Right cardiac atrium (tissue), 5 donors: ENCODE data around the gene PAAF1. TPM values are rescaled to one million over a fixed set of nuclear protein-coding genes. Genes with fewer than 3 reads are reported as not detected.
"Not testable (repeated sequence)": the region's sequence is repeated elsewhere in the genome, so short reads cannot be mapped to it uniquely, and the experiment has no call there.

Experiments
- ATAC-seq, 2 donors: fragments of 200-7000 bp; cut with Tn5 transposase; one replicate each; pipeline versions ENCODE4 v1.8.0 to v1.9.1; 2020; ENCODE audit warnings: moderate library complexity in 2 of 2, mild to moderate bottlenecking in 1 of 2
- DNase-seq, 3 donors: peaks; one replicate each; pipeline ENCODE4 v3.0.0-alpha.2; 2020
- H3K27ac ChIP-seq: one replicate; pipeline ENCODE4 v1.5.1; 2013; ENCODE audit warnings: mild to moderate bottlenecking, low read length, control low read depth, moderate library complexity
- H3K27me3 ChIP-seq: one replicate; pipeline ENCODE4 v1.6.1; 2013; ENCODE audit not compliant: control insufficient read depth, insufficient read depth
- H3K4me1 ChIP-seq: one replicate; pipeline ENCODE4 v1.6.1; 2013; ENCODE audit warnings: low read length; ENCODE audit not compliant: control insufficient read depth, insufficient read depth
- H3K4me3 ChIP-seq: one replicate; pipeline ENCODE4 v1.5.1; 2013; ENCODE audit warnings: low read length, control low read depth
- H3K9me3 ChIP-seq: one replicate; pipeline ENCODE4 v1.6.1; 2013; ENCODE audit warnings: low read length; ENCODE audit not compliant: control insufficient read depth
- WGBS: extraction: QIAGEN DNeasy Blood & Tissue Kit; methylation state at CpG from one replicate; pipeline ENCODE4 v1.1.7; 2013; 5-methylcytosine and 5-hydroxymethylcytosine counted together
- intact Hi-C, 4 donors: fragments of 100-400 bp; cut with DNase I; formaldehyde crosslinking; loops; one replicate each; pipeline versions ENCODE4 v1.11.0 to v1.14.0; 2022 to 2023
- polyA plus RNA-seq: library from polyadenylated mRNA; stranded (reverse); fragments of 200-250 nt; gene quantifications from one replicate; pipeline ENCODE4 v1.2.3, GENCODE V29; 2013
- total RNA-seq, 4 donors: library from RNA; stranded (reverse); fragmentation: NEBNext Ultra II Directional; extraction: Animal tissue kit (Norgen Biotek cat#: 25700); gene quantifications; one replicate each; pipeline ENCODE4 v1.2.1, GENCODE V29; 2021
- donor health status: healthy with polysubstance abuse.
- donor health status: DM: no; HTN: yes; CAD: no.
- donor health status: DM: no; HTN: no; CAD: no.
- donor health status: DM: no; HTN: yes; CAD: no; lungs with severe emphysema.
- donor health status: DM: yes; HTN: yes; CAD: no.

The PAAF1 gene
- total and polyA plus RNA-seq, 5 donors = 12.7 to 22.8 (median 18.0) TPM

DNA sequence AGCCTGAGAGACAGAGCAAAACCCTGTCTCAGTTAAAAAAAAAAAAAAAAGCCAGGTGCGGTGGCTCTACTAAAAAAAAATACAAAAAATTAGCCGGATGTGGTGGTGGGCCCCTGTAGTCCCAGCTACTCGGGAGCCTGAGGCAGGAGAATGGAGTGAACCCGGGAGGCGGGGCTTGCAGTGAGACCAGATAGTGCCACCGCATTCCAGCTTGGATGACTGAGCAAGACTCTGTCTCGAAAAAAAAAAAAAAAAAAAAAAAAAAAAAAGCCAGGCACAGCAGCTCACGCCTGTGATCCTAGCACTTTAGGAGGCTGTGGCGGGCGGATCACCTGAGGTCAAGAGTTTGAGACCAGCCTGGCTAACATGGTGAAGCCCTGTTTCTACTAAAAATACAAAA is 3.6 kb downstream of the PAAF1 start:
- H3K4me1 ChIP-seq, DNase-seq, H3K27me3 ChIP-seq, intact Hi-C loops, ATAC-seq, H3K27ac ChIP-seq, H3K4me3 ChIP-seq, H3K9me3 ChIP-seq: not testable (repeated sequence)
- 74% methylated on average over 10 of the region's 10 CpGs for WGBS

DNA sequence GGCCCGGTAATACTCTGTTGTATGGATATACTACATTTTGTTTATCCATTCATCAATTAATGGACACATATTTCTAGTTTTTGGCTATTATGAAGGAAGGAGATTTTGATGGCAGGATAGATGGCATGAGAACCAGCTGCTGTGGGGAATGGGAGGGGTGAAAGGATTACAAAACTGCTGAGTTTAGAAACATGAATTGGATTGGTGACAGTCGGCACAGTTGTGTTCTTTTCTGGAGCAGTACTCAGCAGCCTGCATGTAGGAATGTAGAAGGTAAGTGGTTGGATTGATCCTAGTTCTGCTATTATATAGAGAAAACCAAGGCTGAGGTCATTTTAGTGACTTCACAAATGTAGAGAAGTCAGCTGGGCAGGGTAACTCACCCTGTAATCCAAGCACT is 7.1 kb downstream of the PAAF1 start:
- Histone ChIP-seq H3K4me1 (no peaks in the 10 kb centered on the region), H3K4me3 (no peak overlapping the region), H3K27ac (no peak overlapping the region), H3K27me3 (no peaks in the 10 kb centered on the region), H3K9me3 (no peaks in the 10 kb centered on the region)
- ATAC-seq (no peak), DNase-seq (no peak)
- 91% methylated on average over 2 of the region's 2 CpGs for WGBS
- intact Hi-C loops = no loop called here

GRCh38 chr11:73888244-73888643 is 11.4 kb downstream of the PAAF1 start:
- Histone ChIP-seq H3K27me3 (no peaks in the 10 kb centered on the region), H3K27ac (no peak overlapping the region), H3K4me1 (no peaks in the 10 kb centered on the region), H3K9me3 (no peaks in the 10 kb centered on the region), H3K4me3 (no peak overlapping the region)
- no peak for ATAC-seq
- intact Hi-C loops = no loop called here
- 94% methylated on average over 3 of the region's 3 CpGs for WGBS
- DNase-seq = no peak

DNA sequence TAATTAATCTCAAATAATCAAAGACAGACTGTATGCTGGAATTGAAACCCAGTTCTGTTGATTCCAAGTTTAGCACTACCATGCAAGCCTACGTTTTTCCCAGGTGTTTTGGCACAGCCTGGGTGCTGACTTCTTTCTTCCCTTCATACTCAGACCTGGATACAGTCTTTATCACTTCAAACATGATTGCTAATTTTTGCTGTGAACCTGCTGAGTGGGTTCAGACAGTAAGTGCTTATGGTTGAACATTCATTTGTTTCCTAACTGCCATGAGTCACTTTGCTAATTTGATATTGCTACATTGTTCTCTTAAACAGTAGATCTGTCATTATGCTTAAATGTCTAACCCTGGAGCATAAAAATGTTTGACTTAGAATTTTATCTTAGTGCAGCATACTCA is 12.2 kb downstream of the PAAF1 start:
- no peak overlapping the region for H3K27ac ChIP-seq
- 36% methylated on average over 1 of the region's 1 CpG for WGBS
- no peaks in the 10 kb centered on the region for H3K27me3 ChIP-seq
- H3K9me3 ChIP-seq = no peaks in the 10 kb centered on the region
- H3K4me1 ChIP-seq = no peaks in the 10 kb centered on the region
- ATAC-seq = no peak
- intact Hi-C loops = no loop called here
- no peak overlapping the region for H3K4me3 ChIP-seq
- DNase-seq = no peak

DNA sequence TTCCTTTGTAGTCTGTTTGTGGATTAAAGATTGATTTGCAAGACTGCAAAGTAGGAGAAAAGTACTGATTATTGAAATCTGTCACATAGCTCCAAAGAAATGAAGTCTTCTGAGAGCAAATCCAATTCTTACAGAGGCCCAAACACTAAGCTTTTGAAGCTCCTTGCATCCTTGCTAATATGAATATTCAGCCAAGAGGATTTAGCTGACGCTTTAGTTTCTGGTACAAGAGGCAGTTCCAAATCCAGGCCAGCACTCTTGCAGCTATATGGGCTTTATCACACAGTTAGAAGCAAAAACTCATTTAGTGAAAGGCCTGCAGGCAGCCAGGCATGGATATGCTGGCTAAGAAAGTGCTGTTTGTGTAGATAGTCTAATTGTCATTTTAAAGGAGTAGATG is 12.7 kb downstream of the PAAF1 start:
- Histone ChIP-seq H3K9me3 (no peaks in the 10 kb centered on the region), H3K27ac (no peak overlapping the region), H3K4me1 (no peaks in the 10 kb centered on the region), H3K27me3 (no peaks in the 10 kb centered on the region), H3K4me3 (no peak overlapping the region)
- ATAC-seq (no peak), DNase-seq (no peak)
- WGBS = 85% methylated on average over 1 of the region's 1 CpG
- intact Hi-C loops = no loop called here

- WGBS = 99% methylated on average over 3 of the region's 3 CpGs
- H3K4me3 ChIP-seq = no peak overlapping the region
- no peaks in the 10 kb centered on the region for H3K4me1 ChIP-seq
- no peak for DNase-seq
- H3K9me3 ChIP-seq = no peaks in the 10 kb centered on the region
- intact Hi-C loops = no loop called here
- H3K27ac ChIP-seq = no peak overlapping the region
- no peak for ATAC-seq
- H3K27me3 ChIP-seq = no peaks in the 10 kb centered on the region
These were observed 16.2 kb downstream of the PAAF1 start for GRCh38 chr11:73893041-73893440.

GRCh38 chr11:73894725-73895335 is 18.0 kb downstream of the PAAF1 start:
- WGBS = 96% methylated on average over 5 of the region's 5 CpGs
- no peak for DNase-seq
- Histone ChIP-seq H3K27ac (no peak overlapping the region), H3K27me3 (no peaks in the 10 kb centered on the region), H3K4me1 (no peaks in the 10 kb centered on the region), H3K4me3 (no peak overlapping the region), H3K9me3 (no peaks in the 10 kb centered on the region)
- intact Hi-C loops = no loop called here
- no peak for ATAC-seq

DNA sequence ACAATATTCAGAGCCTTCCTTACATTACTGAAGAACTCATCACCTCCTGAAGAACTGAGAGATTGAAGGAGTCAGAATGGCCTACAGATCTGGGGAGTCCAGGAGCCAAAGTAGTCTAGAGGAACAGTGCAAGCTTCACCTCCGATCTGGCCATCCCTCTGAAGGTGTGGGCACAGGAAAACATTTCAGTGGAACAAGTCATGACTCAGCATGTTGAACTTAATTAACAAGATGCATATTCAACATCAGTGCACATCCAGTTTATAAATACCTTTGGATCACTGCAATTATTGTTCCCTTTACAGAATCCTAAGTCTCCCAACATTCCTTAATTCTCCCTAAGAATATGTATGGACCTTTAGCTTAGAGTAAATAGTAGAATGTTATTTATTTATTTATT is 25.5 kb downstream of the PAAF1 start:
- Histone ChIP-seq H3K27me3 (no peaks in the 10 kb centered on the region), H3K4me1 (no peaks in the 10 kb centered on the region), H3K27ac (no peak overlapping the region), H3K4me3 (no peak overlapping the region), H3K9me3 (no peaks in the 10 kb centered on the region)
- DNase-seq (no peak), ATAC-seq (no peak)
- WGBS = 92% methylated on average over 1 of the region's 1 CpG
- intact Hi-C loops = no loop called here

- Histone ChIP-seq H3K27me3 (no peaks in the 10 kb centered on the region), H3K4me3 (no peak overlapping the region), H3K9me3 (no peaks in the 10 kb centered on the region), H3K27ac (no peak overlapping the region), H3K4me1 (no peaks in the 10 kb centered on the region)
- peak; percentile 88 to 91 for ATAC-seq
- intact Hi-C loops = no loop called here
- DNase-seq = no peak
- 71% methylated on average over 4 of the region's 4 CpGs for WGBS
These were observed 30.4 kb downstream of the PAAF1 start for GRCh38 chr11:73907191-73907590.

- no peak overlapping the region for H3K4me3 ChIP-seq
- no peaks in the 10 kb centered on the region for H3K4me1 ChIP-seq
These were observed 35.2 kb downstream of the PAAF1 start for GRCh38 chr11:73912026-73912425.

GRCh38 chr11:73913472-73913871 is 36.7 kb downstream of the PAAF1 start:
- ATAC-seq (no peak), DNase-seq (no peak)
- Histone ChIP-seq H3K27ac (no peak overlapping the region), H3K27me3 (no peaks in the 10 kb centered on the region), H3K4me3 (no peak overlapping the region), H3K9me3 (no peaks in the 10 kb centered on the region), H3K4me1 (no peaks in the 10 kb centered on the region)
- intact Hi-C loops = no loop called here

More at GRCh38 chr11:73912026-73912425, 35.2 kb downstream of the PAAF1 start:
- 95% methylated on average over 2 of the region's 2 CpGs for WGBS
- ATAC-seq (no peak), DNase-seq (no peak)
- no peaks in the 10 kb centered on the region for H3K27me3 ChIP-seq
- intact Hi-C loops = no loop called here
- H3K27ac ChIP-seq = no peak overlapping the region
- no peaks in the 10 kb centered on the region for H3K9me3 ChIP-seq

DNA sequence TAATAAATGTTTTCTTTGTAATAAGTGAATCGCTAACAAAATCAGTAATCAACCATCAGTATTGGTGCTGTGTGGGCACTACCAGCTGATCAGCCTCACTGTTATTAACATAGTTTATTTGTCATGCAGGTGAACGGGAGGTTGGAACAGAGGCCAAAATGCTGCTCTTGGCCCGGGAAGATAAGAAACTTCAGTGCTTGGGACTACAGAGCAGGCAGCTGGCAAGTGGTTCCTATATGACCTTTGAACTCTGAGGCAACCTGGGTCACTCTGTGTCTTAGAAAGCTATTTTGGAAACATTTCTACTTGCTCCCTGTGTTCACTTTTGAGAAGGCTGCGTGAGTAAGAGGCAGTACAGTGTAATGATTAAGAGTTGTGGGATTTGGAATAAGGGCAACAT is 37.5 kb downstream of the PAAF1 start:
- H3K4me1 ChIP-seq = no peaks in the 10 kb centered on the region
- ATAC-seq (no peak), DNase-seq (no peak)
- H3K4me3 ChIP-seq = no peak overlapping the region
- no peaks in the 10 kb centered on the region for H3K27me3 ChIP-seq
- no peak overlapping the region for H3K27ac ChIP-seq
- H3K9me3 ChIP-seq = no peaks in the 10 kb centered on the region
- 77% methylated on average over 4 of the region's 4 CpGs for WGBS
- intact Hi-C loops = no loop called here
